KMS-11 (cell line): ENCODE results near the gene ADH4.
"Not testable (repeated sequence)": the region's sequence is repeated elsewhere in the genome, so short reads cannot be mapped to it uniquely, and the experiment has no call there.

Experiments
- H2AFZ ChIP-seq: fragments of 200-600 bp; sonication (generic); 2 replicates; pipeline ENCODE4 v1.6.1; 2016; ENCODE audit warnings: antibody characterized with exemption, mixed run types, low read depth
- H3K27ac ChIP-seq: fragments of 200-600 bp; sonication (generic); 2 replicates; pipeline ENCODE4 v1.6.1; 2016; ENCODE audit warnings: mild to moderate bottlenecking, mixed run types
- H3K27me3 ChIP-seq: fragments of 200-600 bp; sonication (generic); 2 replicates; pipeline ENCODE4 v1.6.1; 2017; ENCODE audit warnings: mild to moderate bottlenecking, low read depth, mixed run types, moderate library complexity; ENCODE audit not compliant: insufficient read depth
- H3K36me3 ChIP-seq: fragments of 200-600 bp; sonication (generic); 2 replicates; pipeline ENCODE4 v1.6.1; 2017; ENCODE audit warnings: mild to moderate bottlenecking, mixed run types; ENCODE audit not compliant: insufficient read depth
- H3K4me1 ChIP-seq: fragments of 200-600 bp; sonication (generic); 2 replicates; pipeline ENCODE4 v1.6.1; 2016; ENCODE audit warnings: mild to moderate bottlenecking, low read depth, mixed run types; ENCODE audit not compliant: poor library complexity, severe bottlenecking
- H3K4me2 ChIP-seq: fragments of 200-600 bp; sonication (generic); 2 replicates; pipeline ENCODE4 v1.7.0; 2016; ENCODE audit warnings: mild to moderate bottlenecking, mixed run types
- H3K4me3 ChIP-seq: fragments of 200-600 bp; sonication (generic); IDR thresholded peaks from 2 replicates; pipeline ENCODE4 v1.6.1; 2017; ENCODE audit warnings: low read depth, low read length, mixed read lengths; ENCODE audit not compliant: insufficient read depth
- H3K79me2 ChIP-seq: fragments of 200-600 bp; sonication (generic); 2 replicates; pipeline ENCODE4 v1.6.1; 2016; ENCODE audit warnings: low read depth, mixed run types; ENCODE audit not compliant: insufficient read depth
- H3K9ac ChIP-seq: fragments of 200-600 bp; sonication (generic); 2 replicates; pipeline ENCODE4 v1.6.1; 2016; ENCODE audit warnings: mild to moderate bottlenecking, mixed run types
- H4K20me1 ChIP-seq: fragments of 200-600 bp; sonication (generic); 2 replicates; pipeline ENCODE4 v1.6.1; 2016; ENCODE audit warnings: mild to moderate bottlenecking, mixed run types; ENCODE audit not compliant: insufficient read depth
- TF ChIP-seq, protein P1 (sequence below): fragments of 200-600 bp; sonication (generic); conservative IDR thresholded peaks from 2 replicates; pipeline ENCODE4 v1.6.1; 2017; ENCODE audit warnings: low read depth, mild to moderate bottlenecking, antibody characterized with exemption, low read length, moderate library complexity, mixed read lengths

ADH4 gene

DNA sequence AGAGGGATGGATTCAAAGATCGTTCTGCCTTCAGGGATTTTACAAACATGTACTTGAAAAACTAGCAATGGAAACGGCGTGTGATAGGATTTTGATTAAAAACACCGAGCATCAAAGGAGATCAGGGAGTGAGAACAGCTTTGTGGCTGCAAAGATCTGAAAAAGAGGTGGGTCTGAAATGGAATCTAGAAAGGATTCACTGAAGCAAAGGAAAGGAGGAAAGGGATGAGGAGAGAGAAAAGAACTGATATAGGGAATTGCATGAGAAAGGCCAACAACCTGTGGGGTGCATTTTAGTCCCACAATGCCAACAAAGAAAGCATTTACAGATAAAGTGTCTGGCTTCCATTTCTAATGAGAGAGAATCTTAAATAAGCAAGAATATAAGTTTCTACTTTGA lies 23.1 kb downstream of the ADH4 start:
- no peak overlapping the region for H3K4me2 ChIP-seq
- H4K20me1 ChIP-seq: no peaks in the 10 kb centered on the region
- TF ChIP-seq, protein P1, sequence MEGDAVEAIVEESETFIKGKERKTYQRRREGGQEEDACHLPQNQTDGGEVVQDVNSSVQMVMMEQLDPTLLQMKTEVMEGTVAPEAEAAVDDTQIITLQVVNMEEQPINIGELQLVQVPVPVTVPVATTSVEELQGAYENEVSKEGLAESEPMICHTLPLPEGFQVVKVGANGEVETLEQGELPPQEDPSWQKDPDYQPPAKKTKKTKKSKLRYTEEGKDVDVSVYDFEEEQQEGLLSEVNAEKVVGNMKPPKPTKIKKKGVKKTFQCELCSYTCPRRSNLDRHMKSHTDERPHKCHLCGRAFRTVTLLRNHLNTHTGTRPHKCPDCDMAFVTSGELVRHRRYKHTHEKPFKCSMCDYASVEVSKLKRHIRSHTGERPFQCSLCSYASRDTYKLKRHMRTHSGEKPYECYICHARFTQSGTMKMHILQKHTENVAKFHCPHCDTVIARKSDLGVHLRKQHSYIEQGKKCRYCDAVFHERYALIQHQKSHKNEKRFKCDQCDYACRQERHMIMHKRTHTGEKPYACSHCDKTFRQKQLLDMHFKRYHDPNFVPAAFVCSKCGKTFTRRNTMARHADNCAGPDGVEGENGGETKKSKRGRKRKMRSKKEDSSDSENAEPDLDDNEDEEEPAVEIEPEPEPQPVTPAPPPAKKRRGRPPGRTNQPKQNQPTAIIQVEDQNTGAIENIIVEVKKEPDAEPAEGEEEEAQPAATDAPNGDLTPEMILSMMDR: no peak

DNA sequence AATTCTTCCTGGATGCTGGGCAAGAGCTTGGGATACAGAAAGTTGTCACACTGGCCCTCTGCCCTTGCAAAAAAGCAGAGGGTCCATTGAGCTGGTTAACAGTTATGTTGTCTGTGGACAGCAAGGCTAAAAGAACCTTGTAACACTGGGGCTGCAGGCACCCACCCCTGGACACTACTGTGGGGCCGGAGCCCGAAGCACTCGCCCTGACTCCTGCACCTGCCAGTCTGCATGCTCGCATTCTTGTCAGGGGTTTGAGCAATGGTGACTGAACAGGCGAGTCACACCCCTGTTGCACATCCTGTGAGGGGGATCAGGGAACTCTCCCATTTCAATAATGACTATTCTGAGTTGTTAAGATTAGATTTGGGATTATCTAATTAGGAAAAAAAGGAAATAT lies 23.6 kb downstream of the ADH4 start:
- Histone ChIP-seq H3K27me3 (no peaks in the 10 kb centered on the region), H3K4me1 (no peaks in the 10 kb centered on the region), H2AFZ (no peak overlapping the region), H3K4me2 (no peak overlapping the region), H3K27ac (no peak overlapping the region), H3K9ac (no peak overlapping the region), H3K36me3 (no peaks in the 10 kb centered on the region), H3K4me3 (no peak overlapping the region), H4K20me1 (no peaks in the 10 kb centered on the region), H3K79me2 (no peaks in the 10 kb centered on the region)
- TF ChIP-seq, protein P1: no peak

More for the DNA sequence above, 23.1 kb downstream of the ADH4 start:
- no peaks in the 10 kb centered on the region for H3K79me2 ChIP-seq
- H3K4me3 ChIP-seq: no peak overlapping the region
- H3K36me3 ChIP-seq: no peaks in the 10 kb centered on the region
- no peak overlapping the region for H3K9ac ChIP-seq
- H3K4me1 ChIP-seq: no peaks in the 10 kb centered on the region
- no peaks in the 10 kb centered on the region for H3K27me3 ChIP-seq
- no peak overlapping the region for H3K27ac ChIP-seq
- H2AFZ ChIP-seq: no peak overlapping the region; the same call in 1 of the 2 replicates

DNA sequence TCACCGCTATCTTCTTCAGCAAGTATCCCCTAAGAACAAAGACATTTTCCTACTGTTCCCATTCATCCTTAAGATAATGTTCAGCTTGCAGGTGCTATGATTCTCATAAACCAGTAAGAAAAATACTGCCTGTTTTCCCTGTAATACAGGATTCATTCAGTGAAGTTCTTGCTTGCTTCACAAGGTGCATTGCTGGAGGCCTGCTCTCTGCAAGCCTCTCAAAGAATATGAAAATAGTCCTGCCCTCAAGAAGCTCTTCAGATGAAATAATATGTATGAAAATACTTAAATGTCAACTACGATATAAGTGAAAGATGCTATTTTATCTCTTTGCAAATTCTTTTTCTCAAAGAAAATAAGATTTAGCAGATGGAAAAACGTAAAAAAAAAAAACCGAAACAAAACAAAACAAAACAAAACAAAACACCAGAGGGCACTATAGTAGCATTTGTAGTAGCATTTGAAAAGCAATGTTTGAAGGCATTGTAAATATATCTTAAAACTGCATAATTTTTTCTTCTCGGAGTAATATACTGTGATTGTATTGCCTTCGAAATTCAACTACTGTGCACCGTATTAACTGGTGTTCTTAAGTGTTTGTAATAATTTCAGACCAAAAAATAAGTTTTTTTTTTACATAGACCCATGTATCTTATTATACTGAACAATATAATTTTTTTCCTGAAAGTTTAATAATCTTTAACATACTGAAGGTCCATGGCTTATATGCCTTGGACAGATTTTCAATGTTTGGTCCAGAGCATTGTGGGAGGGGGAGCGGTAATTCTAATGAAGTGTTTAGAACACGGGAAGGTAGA lies 26.0 kb downstream of the ADH4 start:
- H3K4me1 ChIP-seq: no peaks in the 10 kb centered on the region
- peak overlapping the region; percentile 13; the same call in 1 of the 2 replicates for H3K4me2 ChIP-seq
- H4K20me1 ChIP-seq: no peaks in the 10 kb centered on the region
- no peaks in the 10 kb centered on the region for H3K36me3 ChIP-seq
- H3K9ac ChIP-seq: no peak overlapping the region
- TF ChIP-seq, protein P1: peak; percentile 82
- H3K79me2 ChIP-seq: no peaks in the 10 kb centered on the region
- no peak overlapping the region for H3K27ac ChIP-seq
- H3K27me3 ChIP-seq: no peaks in the 10 kb centered on the region
- peak overlapping the region; percentile 21; the same call in 1 of the 2 replicates for H2AFZ ChIP-seq
- H3K4me3 ChIP-seq: no peak overlapping the region

DNA sequence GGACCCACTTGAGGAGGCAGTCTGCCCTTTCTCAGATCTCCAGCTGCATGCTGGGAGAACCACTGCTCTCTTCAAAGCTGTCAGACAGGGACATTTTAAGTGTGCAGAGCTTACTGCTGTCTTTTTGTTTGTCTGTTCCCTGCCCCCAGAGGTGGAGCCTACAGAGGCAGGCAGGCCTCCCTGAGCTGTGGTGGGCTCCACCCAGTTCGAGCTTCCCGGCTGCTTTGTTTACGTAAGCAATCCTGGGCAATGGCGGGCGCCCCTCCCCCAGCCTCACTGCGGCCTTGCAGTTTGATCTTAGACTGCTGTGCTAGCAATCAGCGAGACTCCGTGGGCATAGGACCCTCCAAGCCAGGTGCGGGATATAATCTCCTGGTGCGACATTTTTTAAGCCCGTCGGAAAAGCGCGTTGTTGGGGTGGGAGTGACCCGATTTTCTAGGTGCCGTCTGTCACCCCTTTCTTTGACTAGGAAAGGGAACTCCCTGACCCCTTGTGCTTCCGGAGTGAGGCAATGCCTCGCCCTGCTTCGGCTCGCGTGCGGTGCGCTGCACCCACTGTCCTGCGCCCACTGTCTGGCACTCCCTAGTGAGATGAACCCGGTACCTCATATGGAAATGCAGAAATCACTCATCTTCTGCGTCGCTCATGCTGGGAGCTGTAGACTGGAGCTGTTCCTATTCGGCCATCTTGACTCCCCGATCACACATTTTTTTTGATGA lies 26.8 kb downstream of the ADH4 start:
- H3K9ac ChIP-seq, H3K36me3 ChIP-seq, H3K4me3 ChIP-seq, H3K79me2 ChIP-seq, H3K27ac ChIP-seq, H3K27me3 ChIP-seq, H3K4me1 ChIP-seq, H4K20me1 ChIP-seq: not testable (repeated sequence)
- peak overlapping the region; percentile 21; the same call in 1 of the 2 replicates for H2AFZ ChIP-seq
- H3K4me2 ChIP-seq: peak overlapping the region; percentile 13; the same call in 1 of the 2 replicates

DNA sequence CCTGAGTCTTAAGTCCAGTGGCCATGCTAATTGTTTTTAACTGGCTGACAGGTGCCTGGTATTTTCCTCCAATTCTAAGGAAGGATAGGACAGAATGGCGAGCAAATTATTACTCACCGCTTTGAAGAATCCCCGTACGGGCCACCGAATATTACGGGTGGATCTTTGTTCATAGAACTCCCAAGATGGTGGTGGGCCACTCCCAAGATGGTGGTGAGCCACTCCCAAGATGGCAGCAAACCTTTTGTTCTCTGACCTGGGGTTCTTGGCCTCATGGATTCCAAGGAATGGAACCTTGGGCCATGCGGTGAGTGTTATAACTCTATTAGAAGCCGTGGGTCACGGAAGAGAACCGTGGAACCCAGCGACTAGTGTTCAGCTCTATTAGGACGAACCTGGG lies 34.8 kb downstream of the ADH4 start:
- H2AFZ ChIP-seq, H3K4me2 ChIP-seq, H3K9ac ChIP-seq, H3K4me3 ChIP-seq, H3K27me3 ChIP-seq, H3K27ac ChIP-seq, H3K79me2 ChIP-seq, H3K36me3 ChIP-seq, H3K4me1 ChIP-seq, H4K20me1 ChIP-seq: not testable (repeated sequence)
